ENCODE results near the gene CCDC112. TPM values are rescaled to one million over a fixed set of nuclear protein-coding genes. Genes with fewer than 3 reads are reported as not detected.

The CCDC112 gene
- total and polyA plus RNA-seq, 2 of the 13 experiments (the other 11 are each of a cell fraction or from before 2014, with no cell fraction given): 1.1 to 2.8 TPM

DNA sequence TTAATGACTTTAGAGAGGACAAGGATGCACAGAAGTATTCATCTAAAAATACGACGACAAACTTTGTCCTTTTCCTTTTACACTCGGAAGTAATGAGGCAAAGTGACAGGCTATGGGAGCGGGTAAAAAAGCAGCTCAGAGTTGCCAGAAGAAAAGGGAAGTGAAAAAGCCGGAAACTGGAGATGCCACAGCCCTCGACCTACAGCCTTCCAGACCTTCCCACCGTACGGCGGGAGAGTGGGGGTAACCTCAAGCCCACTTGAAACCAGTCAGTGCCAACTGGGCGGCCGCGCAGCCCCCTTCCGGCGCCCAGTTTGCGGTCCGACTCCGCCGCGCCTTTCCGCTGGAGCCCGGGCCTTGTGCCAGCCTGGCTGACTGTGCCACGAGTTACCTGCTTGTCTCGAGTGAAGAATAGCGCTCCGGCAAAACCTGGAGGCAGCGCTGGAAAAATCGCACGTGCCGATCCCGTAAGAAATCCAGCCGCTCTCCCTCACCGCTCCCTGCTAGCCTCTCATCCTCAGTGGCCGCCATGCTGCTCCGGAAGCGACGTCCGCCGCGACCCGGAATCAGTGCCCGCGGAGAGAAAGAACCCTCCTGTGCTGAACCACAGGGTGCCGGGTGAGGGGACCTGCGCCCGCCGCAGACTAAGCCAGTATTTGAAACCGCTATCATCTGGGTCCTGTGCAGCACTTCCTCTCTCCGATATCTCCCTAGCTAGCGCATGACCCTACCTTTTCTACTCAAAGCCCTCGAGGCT is 34.0 kb downstream of the CCDC112 start, which contains the start of gene PGGT1B (continued):
- TF ChIP-seq ZNF280D (CRISPR knock-in tag; IDR thresholded peaks at IDR 0.05): 0 out of 2 replicates have a peak, but pooled peaks have one; percentile 27
- no peak for TF ChIP-seq PHF5A (CRISPR knock-in tag; IDR thresholded peaks at IDR 0.05; ENCODE audit: low read depth, unreplicated experiment)
- TF ChIP-seq ZNF589 (CRISPR knock-in tag; conservative IDR thresholded peaks at IDR 0.05): no peak
- TF ChIP-seq ZNF333 (CRISPR knock-in tag; IDR thresholded peaks at IDR 0.05; ENCODE audit: borderline replicate concordance): peak; percentile 78; the same call in 1 of the 2 replicates
- TF ChIP-seq E2F5 (CRISPR knock-in tag; conservative IDR thresholded peaks at IDR 0.05): 0 out of 2 replicates have a peak, but pooled peaks have one; percentile 36
- peak; percentile 31; the same call in 1 of the 2 replicates for TF ChIP-seq FOXO1 (CRISPR knock-in tag; IDR thresholded peaks at IDR 0.05)
- no peak for TF ChIP-seq MTF1 (CRISPR knock-in tag; IDR thresholded peaks at IDR 0.05)
- peak; percentile 73 for TF ChIP-seq ZBTB7B (CRISPR knock-in tag; IDR thresholded peaks at IDR 0.05)
- no peak for TF ChIP-seq PPARG (CRISPR knock-in tag; conservative IDR thresholded peaks at IDR 0.05)
- TF ChIP-seq SOX13 (IDR thresholded peaks at IDR 0.05): no peak
- peak in 1 of 2 experiments; percentile 36; a peak in 1 of 4 replicates for TF ChIP-seq SOX13 (CRISPR knock-in tag; conservative IDR thresholded peaks at IDR 0.05 in 1 of 2, IDR thresholded peaks at IDR 0.05 in 1 of 2)
- peak; percentile 83 for TF ChIP-seq ZMYM4 (CRISPR knock-in tag; IDR thresholded peaks at IDR 0.05)
- TF ChIP-seq MXD1 (CRISPR knock-in tag; IDR thresholded peaks at IDR 0.05): peak; percentile 80
- TF ChIP-seq, protein P1, sequence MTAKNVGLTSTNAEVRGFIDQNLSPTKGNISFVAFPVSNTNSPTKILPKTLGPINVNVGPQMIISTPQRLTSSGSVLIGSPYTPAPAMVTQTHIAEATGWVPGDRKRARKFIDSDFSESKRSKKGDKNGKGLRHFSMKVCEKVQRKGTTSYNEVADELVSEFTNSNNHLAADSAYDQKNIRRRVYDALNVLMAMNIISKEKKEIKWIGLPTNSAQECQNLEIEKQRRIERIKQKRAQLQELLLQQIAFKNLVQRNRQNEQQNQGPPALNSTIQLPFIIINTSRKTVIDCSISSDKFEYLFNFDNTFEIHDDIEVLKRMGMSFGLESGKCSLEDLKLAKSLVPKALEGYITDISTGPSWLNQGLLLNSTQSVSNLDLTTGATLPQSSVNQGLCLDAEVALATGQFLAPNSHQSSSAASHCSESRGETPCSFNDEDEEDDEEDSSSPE (CRISPR knock-in tag; IDR thresholded peaks at IDR 0.05): peak; percentile 40; the same call in 1 of the 2 replicates
- TF ChIP-seq ZNF703 (CRISPR knock-in tag; IDR thresholded peaks at IDR 0.05; ENCODE audit: borderline replicate concordance): peak; percentile 81; the same call in 1 of the 2 replicates
- TF ChIP-seq, protein P2, sequence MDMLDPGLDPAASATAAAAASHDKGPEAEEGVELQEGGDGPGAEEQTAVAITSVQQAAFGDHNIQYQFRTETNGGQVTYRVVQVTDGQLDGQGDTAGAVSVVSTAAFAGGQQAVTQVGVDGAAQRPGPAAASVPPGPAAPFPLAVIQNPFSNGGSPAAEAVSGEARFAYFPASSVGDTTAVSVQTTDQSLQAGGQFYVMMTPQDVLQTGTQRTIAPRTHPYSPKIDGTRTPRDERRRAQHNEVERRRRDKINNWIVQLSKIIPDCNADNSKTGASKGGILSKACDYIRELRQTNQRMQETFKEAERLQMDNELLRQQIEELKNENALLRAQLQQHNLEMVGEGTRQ (IDR thresholded peaks at IDR 0.05; ENCODE audit: low read depth, low read length): no peak
- TF ChIP-seq, protein P2 (CRISPR knock-in tag; IDR thresholded peaks at IDR 0.05; ENCODE audit: borderline replicate concordance): no peak
- 0 out of 2 replicates have a peak, but pooled peaks have one; percentile 21 for TF ChIP-seq MIXL1 (CRISPR knock-in tag; IDR thresholded peaks at IDR 0.05)
- TF ChIP-seq CTCF (CRISPR knock-in tag; IDR thresholded peaks at IDR 0.05): 0 out of 2 replicates have a peak, but pooled peaks have one; percentile 20
